ENCODE measurements around the gene ZNF521.

The ZNF521 gene

GRCh38 chr18:25237571-25238267, 114.2 kb downstream of the ZNF521 start:
- TF ChIP-seq REST (IDR thresholded peaks at IDR 0.05; ENCODE audit: low read depth) (no peak), CREB1 (IDR thresholded peaks at IDR 0.05; ENCODE audit: low read depth) (no peak), FOXM1 (IDR thresholded peaks at IDR 0.05; ENCODE audit: borderline replicate concordance, low read depth) (no peak), CEBPB (IDR thresholded peaks at IDR 0.05) (no peak), TCF12 (IDR thresholded peaks at IDR 0.05; ENCODE audit: low read depth) (no peak), RAD21 (IDR thresholded peaks at IDR 0.05; ENCODE audit: low read depth) (no peak), YY1 (IDR thresholded peaks at IDR 0.05; ENCODE audit: low read depth) (no peak), TEAD4 (IDR thresholded peaks at IDR 0.05) (no peak), USF1 (IDR thresholded peaks at IDR 0.05) (no peak)

GRCh38 chr18:25236736-25237135, 115.2 kb downstream of the ZNF521 start:
- no peak for TF ChIP-seq FOXM1 (IDR thresholded peaks at IDR 0.05; ENCODE audit: borderline replicate concordance, low read depth)
- TF ChIP-seq USF1 (IDR thresholded peaks at IDR 0.05) = no peak
- TF ChIP-seq TCF12 (IDR thresholded peaks at IDR 0.05; ENCODE audit: low read depth) = no peak
- no peak for TF ChIP-seq ZBTB7A (IDR thresholded peaks at IDR 0.05; ENCODE audit: low read depth)

GRCh38 chr18:25235401-25236042, 116.4 kb downstream of the ZNF521 start:
- no peak for TF ChIP-seq NFIC (IDR thresholded peaks at IDR 0.05)
- TF ChIP-seq FOXM1 (IDR thresholded peaks at IDR 0.05; ENCODE audit: borderline replicate concordance, low read depth) = no peak
- TF ChIP-seq CREB1 (IDR thresholded peaks at IDR 0.05; ENCODE audit: low read depth) = no peak
- TF ChIP-seq CEBPB (IDR thresholded peaks at IDR 0.05) = no peak
- TF ChIP-seq RAD21 (IDR thresholded peaks at IDR 0.05; ENCODE audit: low read depth) = no peak
- TF ChIP-seq ZBTB7A (IDR thresholded peaks at IDR 0.05; ENCODE audit: low read depth) = no peak
- TF ChIP-seq USF1 (IDR thresholded peaks at IDR 0.05) = no peak
- TF ChIP-seq TEAD4 (IDR thresholded peaks at IDR 0.05) = no peak
- TF ChIP-seq TCF12 (IDR thresholded peaks at IDR 0.05; ENCODE audit: low read depth) = no peak
- TF ChIP-seq EGR1 (IDR thresholded peaks at IDR 0.05) = no peak
- TF ChIP-seq EP300 (IDR thresholded peaks at IDR 0.05; ENCODE audit: borderline replicate concordance) = no peak
- no peak for TF ChIP-seq REST (IDR thresholded peaks at IDR 0.05; ENCODE audit: low read depth)
- TF ChIP-seq MAX (IDR thresholded peaks at IDR 0.05) = no peak
- no peak for TF ChIP-seq YY1 (IDR thresholded peaks at IDR 0.05; ENCODE audit: low read depth)

GRCh38 chr18:25234740-25235345, 117.1 kb downstream of the ZNF521 start:
- no peak for TF ChIP-seq EP300 (IDR thresholded peaks at IDR 0.05; ENCODE audit: borderline replicate concordance)
- no peak for TF ChIP-seq RAD21 (IDR thresholded peaks at IDR 0.05; ENCODE audit: low read depth)
- TF ChIP-seq MAX (IDR thresholded peaks at IDR 0.05) = no peak
- no peak for TF ChIP-seq YY1 (IDR thresholded peaks at IDR 0.05; ENCODE audit: low read depth)
- no peak for TF ChIP-seq TAF1 (IDR thresholded peaks at IDR 0.05; ENCODE audit: low read depth)
- no peak for TF ChIP-seq NFIC (IDR thresholded peaks at IDR 0.05)
- TF ChIP-seq REST (IDR thresholded peaks at IDR 0.05; ENCODE audit: low read depth) = no peak
- no peak for TF ChIP-seq EGR1 (IDR thresholded peaks at IDR 0.05)
- TF ChIP-seq CREB1 (IDR thresholded peaks at IDR 0.05; ENCODE audit: low read depth) = no peak
- TF ChIP-seq TEAD4 (IDR thresholded peaks at IDR 0.05) = no peak
- no peak for TF ChIP-seq USF1 (IDR thresholded peaks at IDR 0.05)
- TF ChIP-seq TCF12 (IDR thresholded peaks at IDR 0.05; ENCODE audit: low read depth) = no peak
- no peak for TF ChIP-seq ZBTB7A (IDR thresholded peaks at IDR 0.05; ENCODE audit: low read depth)
- TF ChIP-seq CEBPB (IDR thresholded peaks at IDR 0.05) = no peak
